Measurements from ENCODE around the gene PSIP1. TPM values are rescaled to one million over a fixed set of nuclear protein-coding genes. Genes with fewer than 3 reads are reported as not detected.
A peak's percentile ranks its signal among the peaks of the same experiment; 100 is the strongest.
"Not testable (repeated sequence)": the region's sequence is repeated elsewhere in the genome, so short reads cannot be mapped to it uniquely, and the experiment has no call there.

The PSIP1 gene
- polyA plus RNA-seq (ENCODE audit: insufficient read depth in 1 of 5, insufficient read length in 5 of 5, low replicate concordance in 1 of 5) = 100 to 1,000 TPM; 125 to 219 (median 199) TPM
- long read RNA-seq, donor 1, partial matches to known transcripts = 30 of 39 reads
- long read RNA-seq, donor 1, other reads (novel, unspliced or antisense) = 0 of 39 reads
- long read RNA-seq, donor 2, transcript PSIP1-204 (16 exons, 3,364 nt) = major isoform, 5 of 12 reads
- long read RNA-seq, donor 2, partial matches to known transcripts = 0 of 12 reads
- long read RNA-seq, donor 2, other reads (novel, unspliced or antisense) = 0 of 12 reads
- long read RNA-seq, donor 3, partial matches to known transcripts = 15 of 22 reads
- long read RNA-seq, donor 3, other reads (novel, unspliced or antisense) = 0 of 22 reads
- long read RNA-seq, donor 4, partial matches to known transcripts = 18 of 21 reads
- long read RNA-seq, donor 4, other reads (novel, unspliced or antisense) = 0 of 21 reads
- long read RNA-seq, donor 5, partial matches to known transcripts = 37 of 40 reads
- long read RNA-seq, donor 5, other reads (novel, unspliced or antisense) = 0 of 40 reads
- long read RNA-seq, donor 6, transcript PSIP1-203 (16 exons, 3,391 nt) = minor isoform, 5 of 29 reads
- long read RNA-seq, donor 6, transcript PSIP1-204 (16 exons, 3,364 nt) = major isoform, 7 of 29 reads
- long read RNA-seq, donor 6, partial matches to known transcripts = 7 of 29 reads
- long read RNA-seq, donor 6, other reads (novel, unspliced or antisense) = 0 of 29 reads
- long read RNA-seq, donor 7, transcript PSIP1-204 (16 exons, 3,364 nt) = major isoform, 5 of 13 reads
- long read RNA-seq, donor 7, partial matches to known transcripts = 6 of 13 reads
- long read RNA-seq, donor 7, other reads (novel, unspliced or antisense) = 0 of 13 reads
- long read RNA-seq, donor 8, partial matches to known transcripts = 7 of 13 reads
- long read RNA-seq, donor 8, other reads (novel, unspliced or antisense) = 0 of 13 reads

DNA sequence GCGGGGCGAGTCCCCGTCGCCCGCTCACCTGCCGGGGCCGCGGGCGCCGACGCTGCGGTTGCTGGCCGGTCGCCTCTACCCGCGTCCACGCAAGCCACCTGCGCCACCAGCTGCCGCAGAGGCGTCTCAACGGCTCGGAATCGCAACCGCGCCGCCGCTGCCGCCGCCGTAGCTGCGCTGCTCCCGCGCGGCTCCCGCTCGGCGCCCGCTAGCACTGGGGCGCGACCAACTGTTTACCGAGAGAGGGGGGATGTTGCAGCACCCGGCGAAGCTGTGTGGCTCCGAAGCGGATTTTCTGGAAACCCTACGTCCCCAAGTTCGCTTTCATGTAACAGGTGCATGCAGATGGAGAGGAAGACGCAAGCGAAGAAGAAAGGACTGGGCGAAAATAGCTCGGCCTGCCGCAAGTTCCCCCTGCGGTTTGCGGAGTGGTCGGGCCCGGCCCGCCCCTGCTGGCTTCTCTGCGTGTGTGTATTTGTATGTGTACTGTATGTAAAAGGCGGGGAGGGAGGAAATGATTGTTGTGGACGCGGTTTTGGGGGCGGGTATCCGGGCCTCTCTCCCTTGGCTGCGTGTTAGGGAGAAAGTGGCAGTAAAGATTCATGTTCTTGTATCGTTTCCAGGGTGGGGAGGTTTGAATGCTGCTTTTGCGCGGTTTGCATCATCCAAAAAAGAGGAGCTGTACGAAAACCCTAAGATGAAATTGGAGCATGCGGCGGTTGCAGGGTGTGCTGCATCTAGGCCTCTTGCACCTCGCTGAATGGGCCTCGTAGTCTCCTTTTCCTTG is at the start of gene PSIP1:
PSIP1 (minus strand) TSS at position 182 of the 787 bp plus-strand sequence. CDS start 782 bp downstream, outside the sequence.
- DNase-seq = peak; percentile 87 to 90

DNA sequence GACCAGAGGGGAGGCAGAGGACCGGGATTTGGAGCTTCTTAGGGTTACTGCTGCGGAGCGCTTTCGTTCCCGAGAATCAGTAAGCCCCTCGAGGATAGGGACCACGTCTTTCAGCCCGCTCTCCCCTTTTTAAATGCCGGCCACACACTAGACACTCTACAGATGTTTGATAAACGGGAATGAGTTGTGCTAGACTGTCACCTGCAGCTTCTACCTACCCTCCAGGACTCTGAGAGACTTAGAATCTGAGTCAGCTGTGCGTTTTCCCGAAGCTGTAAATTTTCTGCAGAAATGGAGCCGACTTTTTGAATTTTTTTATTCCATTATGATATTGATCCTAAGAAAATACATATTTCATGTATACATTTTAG is 42.7 kb upstream of the PSIP1 start:
- no peak for DNase-seq

DNA sequence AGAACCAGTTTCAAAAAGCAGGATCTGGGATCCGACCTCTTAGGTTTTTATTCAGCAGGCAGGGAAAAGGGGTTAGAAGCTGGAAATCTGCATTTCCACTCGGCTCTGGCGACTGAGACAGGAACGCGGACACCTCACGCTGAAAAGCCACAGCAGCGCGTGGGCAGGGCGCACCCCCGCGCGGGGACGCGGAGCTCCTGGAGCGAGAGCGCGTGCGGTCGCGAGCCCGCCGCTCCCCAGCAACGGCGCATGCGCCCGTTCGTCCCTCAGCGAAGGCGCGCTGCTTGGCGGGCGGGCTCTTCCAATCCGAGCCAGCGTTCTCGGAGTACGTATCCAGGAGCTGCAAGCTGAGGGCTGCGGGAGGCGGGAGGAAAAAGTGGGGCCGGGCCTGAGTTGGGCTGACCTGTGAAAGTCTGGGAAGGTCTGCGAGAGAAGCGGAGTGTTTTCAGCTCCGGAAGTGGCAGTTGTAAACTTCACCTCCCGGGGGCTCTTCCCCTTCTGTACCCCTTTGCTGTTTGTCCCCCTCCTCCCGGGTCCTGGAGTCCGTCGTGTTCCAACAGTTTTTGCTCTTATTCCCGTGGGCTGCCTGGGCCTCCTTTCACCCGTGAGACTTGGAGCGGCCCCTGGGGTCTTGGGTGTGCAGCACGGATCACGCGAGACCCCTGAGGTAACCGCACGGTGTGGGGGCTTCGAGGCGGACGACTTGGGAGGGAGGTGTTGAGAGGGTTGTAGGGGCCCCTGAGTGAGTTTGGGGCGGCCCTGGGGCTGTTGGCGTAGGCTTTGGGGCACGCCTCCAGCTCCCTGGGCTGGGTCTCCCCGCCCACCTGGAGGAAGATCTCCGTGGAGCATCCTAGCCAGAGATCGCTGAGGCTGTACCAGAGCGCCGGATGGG is 42.1 kb upstream of the PSIP1 start, which contains the start of gene CCDC171:
CCDC171 (plus strand) TSS at position 408 of the 892 bp plus-strand sequence. CDS start 11,046 bp downstream, outside the sequence.
- DNase-seq = peak; percentile 97 to 98

DNA sequence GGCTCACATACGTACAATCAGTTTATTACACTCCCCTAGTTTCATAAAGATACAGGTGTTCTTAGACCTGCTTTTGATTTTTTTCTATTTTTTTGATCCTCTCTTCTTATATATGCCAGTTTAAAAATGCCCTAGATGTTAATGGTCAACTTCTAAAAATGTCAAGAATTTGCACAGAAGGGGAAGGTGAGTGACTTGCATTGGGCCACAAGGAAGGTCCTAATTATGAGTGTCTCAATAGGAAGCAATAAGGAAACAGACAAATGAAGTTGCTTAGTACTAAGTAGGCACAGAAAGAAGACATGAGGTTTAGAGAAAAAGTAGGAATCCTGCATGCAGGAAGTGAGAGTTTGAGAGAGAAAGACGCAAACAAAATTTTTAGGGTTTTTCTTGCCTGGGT is 38.8 kb upstream of the PSIP1 start:
- DNase-seq = no peak

DNA sequence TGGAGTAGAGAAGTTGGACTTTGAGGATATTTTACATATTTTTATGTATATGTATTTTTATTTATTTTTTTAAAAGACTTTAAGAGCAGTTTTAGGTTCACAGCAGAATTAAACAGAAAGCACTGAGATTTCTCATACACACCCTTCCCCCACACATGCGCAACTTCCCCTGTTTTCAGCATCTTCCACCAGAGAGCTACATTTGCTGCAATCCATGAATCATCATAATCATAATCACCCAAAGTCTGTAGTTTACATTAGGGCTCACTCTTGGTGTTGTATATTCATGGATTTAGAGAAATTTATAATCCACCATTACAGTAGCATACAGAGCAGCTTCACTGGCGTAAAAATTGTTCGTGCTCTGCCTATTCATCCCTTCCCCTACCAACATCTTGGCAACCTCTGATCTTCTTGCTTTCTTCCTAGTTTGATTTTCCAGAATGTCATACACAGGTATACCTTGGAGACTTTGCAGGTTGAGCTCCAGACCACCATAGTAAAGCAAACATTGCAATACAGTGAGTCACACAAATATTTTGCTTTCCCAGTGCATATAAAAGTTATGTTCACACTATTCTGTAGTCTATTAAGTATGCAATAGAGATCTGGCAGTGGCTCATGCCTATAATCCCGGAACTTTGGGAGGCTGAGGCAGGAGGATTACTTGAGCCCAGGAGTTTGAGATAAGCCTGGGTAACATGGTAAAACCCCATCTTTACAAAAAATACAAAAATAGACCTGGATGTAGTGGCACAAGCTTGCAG is 32.5 kb upstream of the PSIP1 start:
- no peak for DNase-seq

DNA sequence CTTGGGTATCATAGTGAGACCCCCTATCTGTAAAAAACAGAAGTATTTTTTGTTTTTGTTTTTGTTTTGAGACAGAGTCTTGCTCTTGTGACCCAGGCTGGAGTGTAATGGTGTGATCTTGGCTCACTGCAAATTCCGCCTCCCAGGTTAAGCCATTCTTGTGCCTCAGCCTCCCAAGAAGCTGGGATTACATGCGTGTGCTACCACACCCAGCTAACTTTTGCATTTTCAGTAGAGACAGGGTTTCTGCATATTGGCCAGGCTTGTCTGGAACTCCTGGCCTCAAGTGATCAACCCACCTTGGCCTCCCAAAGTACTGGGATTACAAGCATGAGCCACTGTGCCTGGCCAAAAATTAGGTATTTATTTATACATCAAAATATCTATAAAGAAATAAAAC is 31.9 kb upstream of the PSIP1 start:
- DNase-seq = no peak

DNA sequence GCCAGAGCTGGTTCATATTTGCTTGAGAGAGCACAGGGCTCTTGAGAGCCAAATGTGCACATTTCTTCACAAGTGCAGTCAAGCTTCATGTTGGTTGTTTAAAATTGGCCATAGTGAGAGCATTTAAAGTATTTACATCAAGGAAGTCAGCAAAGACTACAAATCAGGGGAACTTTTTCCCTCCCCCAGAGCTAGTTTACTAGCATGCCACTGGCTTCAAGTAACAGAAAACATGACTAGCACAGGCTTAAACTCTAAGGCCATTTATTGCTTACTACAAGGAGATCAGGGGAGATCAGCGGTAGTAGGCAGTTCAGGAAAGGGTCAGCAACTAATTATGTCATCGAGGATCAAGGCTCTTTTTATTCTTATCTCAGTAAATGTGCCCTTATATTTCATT is 31.1 kb upstream of the PSIP1 start:
- peak in 1 of 2 donors; percentile 9 for DNase-seq

DNA sequence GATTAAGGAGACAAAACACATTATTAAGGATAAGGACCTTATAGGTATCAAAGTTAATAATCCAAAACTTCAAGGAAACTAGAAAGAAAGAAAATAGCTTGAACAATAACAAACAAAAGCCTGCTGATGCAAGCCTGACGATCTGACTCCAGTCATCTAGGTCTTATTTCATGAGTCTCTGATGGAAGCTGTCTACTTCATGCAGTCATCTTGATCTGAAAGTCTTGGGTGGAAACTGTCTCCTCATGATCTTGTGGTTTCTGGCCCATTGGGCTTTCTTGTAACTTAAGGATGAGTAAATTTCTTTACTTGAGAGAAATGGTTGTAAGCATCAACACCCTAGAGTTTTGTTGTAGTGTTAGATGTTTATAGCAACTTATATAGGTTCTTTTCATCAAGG is 20.6 kb upstream of the PSIP1 start:
- DNase-seq = no peak

DNA sequence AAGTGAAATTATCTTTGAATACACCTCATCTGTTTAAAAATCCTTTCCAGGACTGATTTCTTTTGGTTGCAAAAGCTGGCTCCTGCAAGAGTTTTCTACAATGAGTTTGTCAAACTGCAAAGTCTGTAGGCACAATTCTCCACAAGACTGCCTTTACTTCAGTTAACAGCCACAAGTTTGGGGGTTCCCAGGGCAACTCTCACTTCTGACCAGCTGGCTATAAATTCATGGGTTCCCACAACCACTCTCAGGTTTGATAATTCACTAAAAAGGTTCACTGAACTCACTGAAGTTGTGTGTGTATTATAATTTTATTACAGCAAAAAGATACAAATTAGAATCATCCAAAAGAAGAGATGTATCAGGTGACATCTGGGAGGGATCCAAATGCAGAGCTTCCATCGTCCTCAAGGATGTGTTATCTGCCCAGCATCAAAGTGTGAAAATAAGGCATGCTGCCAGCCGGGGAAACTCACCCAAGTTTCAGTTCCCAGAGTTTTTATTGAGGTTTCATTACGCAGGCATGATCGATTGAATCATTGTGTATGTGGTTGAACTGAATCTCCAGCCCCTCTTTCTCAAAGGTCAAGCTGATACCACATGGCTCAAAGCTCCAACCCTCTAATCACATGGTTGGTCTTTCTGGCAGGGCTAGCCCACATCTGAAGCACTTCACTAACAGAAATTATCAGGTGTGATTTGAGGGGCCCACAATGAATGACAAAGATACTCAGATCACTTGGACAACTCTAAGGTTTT is 19.0 kb upstream of the PSIP1 start:
- no peak for DNase-seq

DNA sequence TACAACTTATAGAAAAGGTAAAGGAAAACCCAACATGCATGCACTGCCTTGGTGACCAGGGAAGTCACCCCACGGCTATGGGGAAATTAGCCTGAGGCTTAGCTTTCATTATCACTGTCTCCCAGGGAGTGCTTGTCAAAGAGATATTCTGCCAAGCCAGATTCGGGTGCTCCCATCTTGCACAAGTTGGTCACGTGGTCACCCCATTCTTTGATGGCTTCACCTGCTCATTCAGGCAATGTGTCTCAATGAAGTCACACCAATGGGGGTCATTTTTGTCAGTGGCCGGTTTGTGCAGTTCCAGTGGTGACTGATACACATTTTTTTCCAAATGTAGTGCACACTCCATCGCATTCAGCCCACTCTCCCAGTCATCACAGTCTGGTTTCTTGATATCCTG is 16.3 kb upstream of the PSIP1 start:
- DNase-seq = not testable (repeated sequence)

DNA sequence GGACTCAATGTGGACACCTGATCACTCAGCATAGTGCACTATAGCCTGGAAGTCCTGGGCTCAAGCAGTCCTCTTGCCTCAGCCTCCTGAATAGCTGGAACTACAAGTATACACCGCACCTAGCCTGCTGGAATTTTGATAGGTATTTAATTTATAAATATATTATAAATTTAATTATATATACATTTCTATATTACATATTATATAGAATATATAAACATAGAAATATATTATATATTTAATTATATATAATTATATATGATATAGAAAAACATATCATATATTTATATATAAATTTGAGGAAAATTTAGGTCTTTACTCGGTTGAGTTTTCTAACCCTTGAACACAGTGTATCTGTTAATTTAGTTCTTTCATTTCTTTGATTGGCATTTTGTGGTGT is 15.2 kb upstream of the PSIP1 start:
- DNase-seq = no peak

DNA sequence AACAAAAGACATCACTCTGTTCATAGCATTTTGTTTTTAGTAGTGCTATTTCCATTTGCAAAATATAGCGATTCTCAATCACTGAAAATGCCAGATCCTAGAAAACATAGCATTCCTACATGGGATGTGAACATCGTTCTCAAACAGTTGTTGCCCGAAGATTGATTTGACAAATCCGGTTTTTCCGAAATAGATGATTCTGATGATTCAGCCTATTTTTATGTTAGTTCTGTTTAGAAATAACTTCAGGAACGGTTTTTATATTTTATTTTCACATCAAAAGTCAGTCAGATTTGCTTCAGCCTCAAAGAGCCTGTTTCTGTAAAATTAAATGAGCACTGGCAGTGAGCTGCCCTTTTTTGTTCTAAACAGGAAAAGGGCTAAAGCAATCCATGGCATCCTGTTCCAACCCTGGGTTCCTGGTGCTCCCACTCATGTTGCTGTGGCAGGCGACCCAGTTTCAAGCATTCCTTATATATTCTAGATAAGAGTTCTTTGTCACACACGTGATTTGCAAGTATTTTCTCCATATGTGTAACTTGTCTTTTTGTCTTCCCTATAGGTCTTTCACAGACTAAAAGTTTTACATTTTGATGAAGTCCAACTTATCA is 14.2 kb upstream of the PSIP1 start:
- DNase-seq = no peak

DNA sequence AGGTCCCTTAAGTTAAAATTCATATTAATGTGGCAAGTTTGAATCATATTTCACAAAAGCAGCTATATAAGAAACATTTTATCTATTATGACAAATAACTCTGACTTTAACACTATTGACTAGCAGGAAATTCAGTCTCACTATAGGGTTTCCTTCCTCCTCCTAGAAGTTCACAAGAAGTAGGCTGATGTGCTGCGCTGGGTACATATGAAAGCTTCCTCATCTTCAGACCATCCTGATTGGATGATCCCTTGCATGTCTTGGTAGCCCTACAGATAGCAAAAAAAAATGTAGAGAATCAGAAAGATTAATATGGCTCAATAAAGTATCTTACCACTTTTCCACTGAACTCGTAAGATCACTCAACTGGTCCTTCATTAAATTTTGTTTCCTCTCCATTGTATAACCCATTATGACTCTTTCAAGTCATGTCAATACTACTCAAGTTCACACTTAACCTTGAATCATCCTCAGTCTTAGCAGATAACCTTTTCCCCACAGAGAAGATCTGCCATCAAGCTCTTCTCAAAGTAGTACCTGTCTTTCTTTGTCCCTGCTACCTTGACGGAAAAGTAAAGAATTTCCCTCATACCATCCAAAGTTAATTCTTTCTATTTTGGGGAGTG is 11.5 kb upstream of the PSIP1 start:
- no peak for DNase-seq

DNA sequence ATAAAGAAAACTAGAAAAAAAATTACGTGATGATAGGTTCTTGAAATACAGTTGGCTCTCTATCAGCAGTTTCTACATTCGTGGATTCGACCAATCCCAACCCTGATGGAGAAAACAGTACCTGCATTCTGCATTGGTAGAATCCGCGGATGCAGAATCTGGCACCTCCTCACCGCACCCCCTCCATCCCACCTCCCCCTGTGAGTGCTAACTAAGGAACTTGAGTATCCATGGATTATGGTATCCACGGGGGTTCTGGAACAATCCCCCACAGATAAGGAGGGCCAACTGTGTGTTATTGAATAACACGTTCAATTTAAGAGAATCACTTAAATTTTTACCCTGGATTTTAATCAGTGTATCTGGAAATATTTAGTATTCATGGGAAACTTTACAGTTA is 10.5 kb upstream of the PSIP1 start:
- no peak for DNase-seq

DNA sequence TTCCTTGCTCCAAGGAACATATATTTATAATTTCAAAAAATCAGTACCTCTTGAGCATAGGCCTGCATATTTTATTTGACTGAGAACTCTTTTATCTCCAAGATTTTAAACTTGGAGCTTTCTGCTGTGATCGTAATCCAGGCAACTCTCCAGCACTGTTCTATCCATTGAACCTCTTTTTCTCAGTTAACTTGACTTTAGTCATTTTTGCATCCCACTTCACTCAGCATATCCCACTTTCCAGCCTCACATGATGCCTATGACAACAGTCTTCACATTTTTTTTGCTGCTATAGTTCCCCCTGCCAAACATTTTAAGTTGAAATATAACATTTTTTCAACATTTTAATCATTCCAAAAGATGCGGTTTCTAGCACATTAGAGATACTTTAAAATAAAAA is 9.1 kb upstream of the PSIP1 start:
- DNase-seq = no peak

DNA sequence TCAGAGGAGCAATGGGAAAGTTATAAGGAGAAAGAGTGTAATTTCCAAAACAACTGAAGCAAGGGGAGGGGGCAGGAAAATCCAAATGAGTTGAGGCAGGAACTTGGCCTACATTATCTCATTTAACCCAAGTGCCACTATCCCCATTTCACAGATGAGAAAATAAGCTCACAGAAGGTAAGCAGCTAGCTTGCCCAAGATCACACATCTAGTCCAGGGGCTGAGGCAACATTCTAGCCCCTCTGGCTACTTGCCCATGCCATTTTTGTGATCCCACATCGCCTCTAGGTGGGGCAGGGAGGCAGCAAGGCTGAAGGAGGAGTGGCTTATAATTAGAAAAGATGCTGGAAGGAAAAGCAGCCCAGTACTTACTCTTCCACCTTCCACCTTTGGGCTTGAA is 2.6 kb upstream of the PSIP1 start:
- DNase-seq = no peak

DNA sequence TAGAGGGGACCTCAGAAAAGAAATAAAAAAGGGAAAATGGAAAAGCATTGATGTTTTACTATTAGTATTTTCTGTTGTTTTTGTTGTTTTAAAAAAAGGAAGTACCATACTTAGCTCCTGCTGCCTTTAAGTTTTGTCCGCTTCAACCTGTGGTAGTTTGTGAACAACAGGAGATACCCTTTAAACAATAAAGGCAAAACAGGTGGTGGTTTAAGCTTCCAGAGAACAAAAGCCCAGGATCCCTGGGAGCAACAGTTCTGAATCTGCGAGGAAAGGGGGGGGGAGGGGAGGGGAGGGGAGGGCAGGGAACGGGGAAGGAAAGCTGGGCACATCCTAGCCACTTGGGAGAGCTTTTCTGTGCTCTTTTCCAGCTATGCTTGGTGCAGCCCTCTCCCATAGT is 2.1 kb upstream of the PSIP1 start:
- DNase-seq = no peak

DNA sequence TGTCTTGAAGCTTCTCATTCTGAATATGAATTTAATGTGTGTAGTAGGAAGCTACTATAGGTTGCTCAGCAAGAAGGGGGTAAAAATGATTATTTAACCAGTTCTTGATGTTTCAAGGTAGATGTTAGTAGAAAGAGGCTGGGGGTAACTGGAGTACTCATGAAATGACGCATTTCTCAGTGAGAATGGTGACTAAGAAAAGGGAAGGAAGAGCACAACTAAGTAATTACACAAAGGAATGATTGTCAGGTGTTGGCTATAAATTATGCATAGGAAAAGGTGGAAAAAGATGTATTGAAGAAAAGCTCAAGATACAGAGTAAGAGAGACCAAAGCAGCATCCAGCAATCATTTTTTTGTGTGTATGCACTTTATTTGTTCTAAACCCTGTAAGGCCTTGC is 1.4 kb upstream of the PSIP1 start:
- DNase-seq = no peak

All from right lung (tissue), 10 donors.